ENCODE data around the gene SPOCK3.

DNA sequence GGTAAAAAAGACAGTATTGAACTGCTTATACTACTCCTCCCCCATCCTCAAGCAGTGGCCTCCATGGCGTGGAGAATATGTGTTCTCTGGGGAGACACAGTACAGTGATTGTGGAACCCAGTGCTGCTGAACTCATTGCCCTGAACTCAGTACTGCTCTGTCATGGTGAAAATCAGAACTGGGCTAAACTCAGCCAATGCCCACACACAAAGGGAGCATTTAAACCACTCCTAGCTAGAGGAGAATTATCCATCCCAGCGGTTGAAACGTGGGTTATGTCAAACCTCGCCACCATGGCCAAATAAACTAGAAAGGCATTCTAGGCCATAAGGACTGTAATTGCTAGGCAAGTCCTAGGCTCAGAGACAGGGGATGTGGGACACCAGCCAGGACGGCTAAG lies 131.8 kb downstream of the SPOCK3 start:
- TF ChIP-seq, protein P1, sequence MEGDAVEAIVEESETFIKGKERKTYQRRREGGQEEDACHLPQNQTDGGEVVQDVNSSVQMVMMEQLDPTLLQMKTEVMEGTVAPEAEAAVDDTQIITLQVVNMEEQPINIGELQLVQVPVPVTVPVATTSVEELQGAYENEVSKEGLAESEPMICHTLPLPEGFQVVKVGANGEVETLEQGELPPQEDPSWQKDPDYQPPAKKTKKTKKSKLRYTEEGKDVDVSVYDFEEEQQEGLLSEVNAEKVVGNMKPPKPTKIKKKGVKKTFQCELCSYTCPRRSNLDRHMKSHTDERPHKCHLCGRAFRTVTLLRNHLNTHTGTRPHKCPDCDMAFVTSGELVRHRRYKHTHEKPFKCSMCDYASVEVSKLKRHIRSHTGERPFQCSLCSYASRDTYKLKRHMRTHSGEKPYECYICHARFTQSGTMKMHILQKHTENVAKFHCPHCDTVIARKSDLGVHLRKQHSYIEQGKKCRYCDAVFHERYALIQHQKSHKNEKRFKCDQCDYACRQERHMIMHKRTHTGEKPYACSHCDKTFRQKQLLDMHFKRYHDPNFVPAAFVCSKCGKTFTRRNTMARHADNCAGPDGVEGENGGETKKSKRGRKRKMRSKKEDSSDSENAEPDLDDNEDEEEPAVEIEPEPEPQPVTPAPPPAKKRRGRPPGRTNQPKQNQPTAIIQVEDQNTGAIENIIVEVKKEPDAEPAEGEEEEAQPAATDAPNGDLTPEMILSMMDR (conservative IDR thresholded peaks at IDR 0.05; ENCODE audit: low read depth, low read length) = no peak
- TF ChIP-seq EZH2phosphoT487 (IDR thresholded peaks at IDR 0.05; ENCODE audit: borderline replicate concordance, low read length) = no peak
- no peak for TF ChIP-seq EZH2 (IDR thresholded peaks at IDR 0.05; ENCODE audit: low read length, unreplicated experiment)

All from PC-3 (cell line).